ENCODE data around the gene ARHGEF7. TPM values are rescaled to one million over a fixed set of nuclear protein-coding genes. Genes with fewer than 3 reads are reported as not detected.
"Not testable (repeated sequence)": the region's sequence is repeated elsewhere in the genome, so short reads cannot be mapped to it uniquely, and the experiment has no call there.

ARHGEF7 gene
- 55.3 and 72.5 TPM in 2 replicates for total RNA-seq (2014; rRNA removed; shearing (Covaris generic))

GRCh38 chr13:111115061-111115964, at the start of gene ARHGEF7:
Gene ARHGEF7 (plus strand): TSS chr13:111115310. CDS start chr13:111115527, 217 bp downstream.
- Histone ChIP-seq H3K27me3 (replicated peaks) (peaks cover 69% of the 10 kb centered on the region), H3K4me3 (peak within 1 kb of the TSS; percentile 54), H3K36me3 (peaks cover 10% of the 10 kb centered on the region), H3K9me3 (replicated peaks) (peaks cover 8% of the 10 kb centered on the region; the same call in 1 of the 2 replicates), H3K27ac (peak within 1 kb of the TSS; percentile 18), H3K4me1 (replicated peaks) (peaks cover 20% of the 10 kb centered on the region)
- DNase-seq (ENCODE audit: low read depth in 1 of 2, low spot score in 2 of 2), result peak; percentile 70 to 83

- H3K27me3 ChIP-seq (replicated peaks), result peaks cover 48% of the 10 kb centered on the region
- H3K27ac ChIP-seq, result no peak overlapping the region
- peaks cover 4% of the 10 kb centered on the region for H3K4me1 ChIP-seq (replicated peaks)
- peaks cover 22% of the 10 kb centered on the region for H3K9me3 ChIP-seq (replicated peaks)
- H3K36me3 ChIP-seq, result no peaks in the 10 kb centered on the region
- DNase-seq (ENCODE audit: low read depth in 1 of 2, low spot score in 2 of 2), result peak in 1 of 2 experiments; percentile 52
- no peak overlapping the region for H3K4me3 ChIP-seq
Measured at GRCh38 chr13:111065698-111066097, 49.4 kb upstream of the ARHGEF7 start.

- Histone ChIP-seq H3K4me3 (no peak overlapping the region), H3K4me1 (replicated peaks) (peaks cover 4% of the 10 kb centered on the region), H3K9me3 (replicated peaks) (peaks cover 26% of the 10 kb centered on the region), H3K36me3 (no peaks in the 10 kb centered on the region), H3K27me3 (replicated peaks) (peaks cover 46% of the 10 kb centered on the region), H3K27ac (no peak overlapping the region)
- peak in 1 of 2 experiments; percentile 59 for DNase-seq (ENCODE audit: low read depth in 1 of 2, low spot score in 2 of 2)
Measured at GRCh38 chr13:111066544-111066943, 48.6 kb upstream of the ARHGEF7 start.

- no peaks in the 10 kb centered on the region for H3K36me3 ChIP-seq
- peaks cover 32% of the 10 kb centered on the region for H3K9me3 ChIP-seq (replicated peaks)
- DNase-seq (ENCODE audit: low read depth in 1 of 2, low spot score in 2 of 2), result no peak
- H3K4me3 ChIP-seq, result no peak overlapping the region
- no peak overlapping the region for H3K27ac ChIP-seq
- H3K27me3 ChIP-seq (replicated peaks), result peaks cover 46% of the 10 kb centered on the region
- H3K4me1 ChIP-seq (replicated peaks), result peaks cover 4% of the 10 kb centered on the region
Measured at GRCh38 chr13:111068009-111068350, 47.1 kb upstream of the ARHGEF7 start.

- not testable (repeated sequence) for H3K4me1 ChIP-seq (replicated peaks)
Measured at GRCh38 chr13:111071120-111071519, 44.0 kb upstream of the ARHGEF7 start.

GRCh38 chr13:111071526-111071925, 43.6 kb upstream of the ARHGEF7 start:
- H3K27ac ChIP-seq; DNase-seq (ENCODE audit: low read depth in 1 of 2, low spot score in 2 of 2); H3K4me3 ChIP-seq; H3K36me3 ChIP-seq; H3K4me1 ChIP-seq (replicated peaks): not testable (repeated sequence)
- H3K27me3 ChIP-seq (replicated peaks), result peaks cover 26% of the 10 kb centered on the region
- peaks cover 53% of the 10 kb centered on the region for H3K9me3 ChIP-seq (replicated peaks)

More at GRCh38 chr13:111071120-111071519, 44.0 kb upstream of the ARHGEF7 start:
- Histone ChIP-seq H3K9me3 (replicated peaks) (peaks cover 53% of the 10 kb centered on the region), H3K27me3 (replicated peaks) (peaks cover 30% of the 10 kb centered on the region)
- not testable (repeated sequence) for H3K4me3 ChIP-seq; H3K27ac ChIP-seq; H3K36me3 ChIP-seq; DNase-seq (ENCODE audit: low read depth in 1 of 2, low spot score in 2 of 2)

GRCh38 chr13:111074826-111075225, 40.3 kb upstream of the ARHGEF7 start:
- Histone ChIP-seq H3K9me3 (replicated peaks) (peaks cover 37% of the 10 kb centered on the region), H3K4me3 (no peak overlapping the region), H3K4me1 (replicated peaks) (no peaks in the 10 kb centered on the region), H3K36me3 (no peaks in the 10 kb centered on the region), H3K27me3 (replicated peaks) (peaks cover 11% of the 10 kb centered on the region; the same call in 1 of the 2 replicates), H3K27ac (no peak overlapping the region)
- no peak for DNase-seq (ENCODE audit: low read depth in 1 of 2, low spot score in 2 of 2)

GRCh38 chr13:111076155-111077013, 38.7 kb upstream of the ARHGEF7 start:
- peaks cover 11% of the 10 kb centered on the region; the same call in 1 of the 2 replicates for H3K27me3 ChIP-seq (replicated peaks)
- DNase-seq (ENCODE audit: low read depth in 1 of 2, low spot score in 2 of 2), result peak in 1 of 2 experiments; percentile 63
- H3K36me3 ChIP-seq, result no peaks in the 10 kb centered on the region
- H3K27ac ChIP-seq, result no peak overlapping the region
- H3K4me3 ChIP-seq, result no peak overlapping the region
- H3K4me1 ChIP-seq (replicated peaks), result no peaks in the 10 kb centered on the region
- peaks cover 28% of the 10 kb centered on the region for H3K9me3 ChIP-seq (replicated peaks)

GRCh38 chr13:111079375-111079774, 35.7 kb upstream of the ARHGEF7 start:
- Histone ChIP-seq H3K4me3 (no peak overlapping the region), H3K4me1 (replicated peaks) (no peaks in the 10 kb centered on the region)

GRCh38 chr13:111080642-111081041, 34.5 kb upstream of the ARHGEF7 start:
- no peak overlapping the region for H3K27ac ChIP-seq
- H3K9me3 ChIP-seq (replicated peaks), result peaks cover 12% of the 10 kb centered on the region
- peaks cover 14% of the 10 kb centered on the region; the same call in 1 of the 2 replicates for H3K27me3 ChIP-seq (replicated peaks)
- H3K4me3 ChIP-seq, result no peak overlapping the region
- H3K36me3 ChIP-seq, result no peaks in the 10 kb centered on the region
- peak; percentile 5 to 53 for DNase-seq (ENCODE audit: low read depth in 1 of 2, low spot score in 2 of 2)
- no peaks in the 10 kb centered on the region for H3K4me1 ChIP-seq (replicated peaks)

More at GRCh38 chr13:111079375-111079774, 35.7 kb upstream of the ARHGEF7 start:
- Histone ChIP-seq H3K36me3 (no peaks in the 10 kb centered on the region), H3K27ac (no peak overlapping the region), H3K27me3 (replicated peaks) (peaks cover 11% of the 10 kb centered on the region; the same call in 1 of the 2 replicates), H3K9me3 (replicated peaks) (peaks cover 21% of the 10 kb centered on the region)
- peak in 1 of 2 experiments; percentile 61 for DNase-seq (ENCODE audit: low read depth in 1 of 2, low spot score in 2 of 2)

- Histone ChIP-seq H3K4me3 (no peak overlapping the region), H3K27me3 (replicated peaks) (peaks cover 14% of the 10 kb centered on the region; the same call in 1 of the 2 replicates), H3K4me1 (replicated peaks) (no peaks in the 10 kb centered on the region), H3K36me3 (no peaks in the 10 kb centered on the region), H3K27ac (no peak overlapping the region), H3K9me3 (replicated peaks) (peaks cover 9% of the 10 kb centered on the region)
- DNase-seq (ENCODE audit: low read depth in 1 of 2, low spot score in 2 of 2), result peak; percentile 6 to 54
Measured at GRCh38 chr13:111082240-111082639, 32.9 kb upstream of the ARHGEF7 start.

GRCh38 chr13:111082769-111083168, 32.3 kb upstream of the ARHGEF7 start:
- H3K36me3 ChIP-seq; H3K4me1 ChIP-seq (replicated peaks); H3K9me3 ChIP-seq (replicated peaks); H3K27ac ChIP-seq; H3K4me3 ChIP-seq: not testable (repeated sequence)
- H3K27me3 ChIP-seq (replicated peaks), result peaks cover 12% of the 10 kb centered on the region; the same call in 1 of the 2 replicates
- peak in 1 of 2 experiments; percentile 55 for DNase-seq (ENCODE audit: low read depth in 1 of 2, low spot score in 2 of 2)

GRCh38 chr13:111083693-111084092, 31.4 kb upstream of the ARHGEF7 start:
- not testable (repeated sequence) for H3K36me3 ChIP-seq; H3K4me1 ChIP-seq (replicated peaks); H3K9me3 ChIP-seq (replicated peaks); H3K4me3 ChIP-seq; H3K27ac ChIP-seq; H3K27me3 ChIP-seq (replicated peaks); DNase-seq (ENCODE audit: low read depth in 1 of 2, low spot score in 2 of 2)
